Measurements from ENCODE around the gene ZNF358. TPM values are rescaled to one million over a fixed set of nuclear protein-coding genes. Genes with fewer than 3 reads are reported as not detected.

ZNF358 gene
- polyA plus RNA-seq, 1 experiment = 43.9 TPM

- POLR2A ChIA-PET = no interaction called here
- CTCF ChIA-PET = no interaction called here
- no peak overlapping the region for H3K4me3 ChIP-seq (ENCODE audit: low read depth, low read length)
- H3K27me3 ChIP-seq (ENCODE audit: control insufficient read depth, insufficient read depth, low read length) = no peaks in the 10 kb centered on the region
- no peak for TF ChIP-seq CTCF (IDR thresholded peaks at IDR 0.05; ENCODE audit: insufficient read depth, low read depth, low read length)
- DNase-seq (ENCODE audit: low read depth) = no peak
- peaks cover 24% of the 10 kb centered on the region for H3K36me3 ChIP-seq (ENCODE audit: control insufficient read depth, insufficient read depth, low read length)
Observed at GRCh38 chr19:7545300-7545699, 29.4 kb downstream of the ZNF358 start.

DNA sequence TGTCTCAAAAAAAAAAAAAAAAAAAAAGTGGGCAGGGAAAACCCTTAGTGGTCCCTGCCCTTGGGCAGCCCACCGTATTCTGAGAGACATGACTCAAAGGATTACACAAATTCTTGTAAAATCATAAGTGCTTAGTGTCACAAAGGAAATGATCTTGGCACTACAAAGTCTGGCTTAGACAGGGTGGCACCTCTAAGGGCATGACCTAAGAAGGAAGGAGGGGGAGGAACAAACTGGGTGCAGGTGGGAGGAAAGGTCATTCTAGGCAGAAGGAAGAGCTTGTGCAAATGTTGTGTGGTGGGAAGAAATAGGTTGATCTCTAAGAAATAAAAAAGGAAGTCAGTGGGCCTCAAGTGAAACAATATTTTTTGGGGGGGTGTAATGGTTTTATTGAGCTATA, 30.0 kb downstream of the ZNF358 start:
- no peak for DNase-seq (ENCODE audit: low read depth)
- no peak for TF ChIP-seq CTCF (IDR thresholded peaks at IDR 0.05; ENCODE audit: insufficient read depth, low read depth, low read length)
- ChIA-PET POLR2A (interaction anchor here (0.5 kb wide), 1 partner anchor 186 kb away, joined by 3 read pairs; no protein-coding TSS in a partner anchor), CTCF (interaction anchor here (0.7 kb wide), 1 partner anchor 135 kb away, joined by 4 read pairs; the partner anchor contains the start of gene TRAPPC5)
- Histone ChIP-seq H3K36me3 (ENCODE audit: control insufficient read depth, insufficient read depth, low read length) (peaks cover 24% of the 10 kb centered on the region), H3K27me3 (ENCODE audit: control insufficient read depth, insufficient read depth, low read length) (no peaks in the 10 kb centered on the region), H3K4me3 (ENCODE audit: low read depth, low read length) (no peak overlapping the region)

DNA sequence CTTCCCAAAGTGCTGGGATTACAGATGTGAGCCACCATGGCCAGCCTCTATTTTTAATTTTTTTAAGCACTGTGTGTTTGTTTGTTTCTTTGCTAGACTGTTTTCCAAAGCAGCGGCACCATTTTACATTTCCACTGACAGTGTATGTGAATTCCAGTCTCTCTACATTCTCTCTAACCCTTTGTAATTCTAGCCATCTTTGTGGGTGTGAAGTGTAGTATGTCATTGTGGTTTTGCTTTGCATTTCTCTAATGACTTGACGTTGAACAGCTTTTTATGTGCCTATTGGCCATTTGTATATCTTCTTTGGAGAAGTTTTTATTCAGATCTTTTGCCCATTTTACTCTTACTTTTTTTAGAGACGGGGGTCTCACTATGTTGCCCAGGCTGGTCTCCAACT, 31.3 kb downstream of the ZNF358 start:
- ChIA-PET CTCF (interaction anchor here (0.6 to 1.5 kb wide), 2 partner anchors 22 to 40 kb away, joined by 3 to 8 read pairs; no protein-coding TSS in a partner anchor), POLR2A (no interaction called here)
- no peaks in the 10 kb centered on the region for H3K27me3 ChIP-seq (ENCODE audit: control insufficient read depth, insufficient read depth, low read length)
- DNase-seq (ENCODE audit: low read depth) = no peak
- peaks cover 21% of the 10 kb centered on the region for H3K36me3 ChIP-seq (ENCODE audit: control insufficient read depth, insufficient read depth, low read length)
- H3K4me3 ChIP-seq (ENCODE audit: low read depth, low read length) = no peak overlapping the region
- no peak for TF ChIP-seq CTCF (IDR thresholded peaks at IDR 0.05; ENCODE audit: insufficient read depth, low read depth, low read length)

DNA sequence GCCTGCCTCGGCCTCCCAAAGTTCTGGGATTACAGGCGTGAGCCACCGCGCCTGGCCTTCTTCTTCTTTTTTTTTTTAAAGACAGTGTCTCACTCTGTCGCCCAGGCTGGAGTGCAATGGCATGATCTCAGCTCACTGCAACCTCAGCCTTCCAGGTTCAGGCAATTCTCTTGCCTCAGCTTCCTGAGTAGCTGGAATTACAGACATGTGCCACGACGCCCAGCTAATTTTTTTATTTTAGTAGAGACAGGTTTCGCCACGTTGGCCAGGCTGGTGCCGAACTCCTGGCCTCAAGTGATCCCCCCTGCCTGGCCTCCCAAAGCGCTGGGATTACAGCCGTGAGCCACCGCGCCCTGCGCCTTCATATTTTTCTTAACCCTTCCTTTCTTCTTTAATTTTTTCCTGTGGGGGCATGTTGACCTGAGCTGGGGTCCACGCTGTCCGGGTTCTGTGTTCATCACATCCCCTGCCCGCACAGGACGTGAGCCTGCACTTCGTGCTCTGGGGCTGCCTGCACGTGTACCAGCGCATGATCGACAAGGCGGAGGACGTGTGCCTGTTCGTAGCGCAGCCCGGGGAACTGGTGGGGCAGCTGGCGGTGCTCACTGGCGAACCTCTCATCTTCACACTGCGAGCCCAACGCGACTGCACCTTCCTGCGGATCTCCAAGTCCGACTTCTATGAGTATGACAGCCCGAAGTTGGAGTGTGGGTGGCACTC, 33.7 kb downstream of the ZNF358 start:
- ChIA-PET CTCF (interaction anchor here (1.6 kb wide), 1 partner anchor 19 kb away, joined by 5 read pairs; no protein-coding TSS in a partner anchor), POLR2A (no interaction called here)
- H3K27me3 ChIP-seq (ENCODE audit: control insufficient read depth, insufficient read depth, low read length) = no peaks in the 10 kb centered on the region

More for the DNA sequence above, 33.7 kb downstream of the ZNF358 start:
- Histone ChIP-seq H3K4me3 (ENCODE audit: low read depth, low read length) (no peak overlapping the region), H3K36me3 (ENCODE audit: control insufficient read depth, insufficient read depth, low read length) (peaks cover 11% of the 10 kb centered on the region)
- DNase-seq (ENCODE audit: low read depth) = no peak
- TF ChIP-seq CTCF (IDR thresholded peaks at IDR 0.05; ENCODE audit: insufficient read depth, low read depth, low read length) = no peak

Measured in BJ (cell line).